ENCODE data around the gene SPRR2D.

The SPRR2D gene

DNA sequence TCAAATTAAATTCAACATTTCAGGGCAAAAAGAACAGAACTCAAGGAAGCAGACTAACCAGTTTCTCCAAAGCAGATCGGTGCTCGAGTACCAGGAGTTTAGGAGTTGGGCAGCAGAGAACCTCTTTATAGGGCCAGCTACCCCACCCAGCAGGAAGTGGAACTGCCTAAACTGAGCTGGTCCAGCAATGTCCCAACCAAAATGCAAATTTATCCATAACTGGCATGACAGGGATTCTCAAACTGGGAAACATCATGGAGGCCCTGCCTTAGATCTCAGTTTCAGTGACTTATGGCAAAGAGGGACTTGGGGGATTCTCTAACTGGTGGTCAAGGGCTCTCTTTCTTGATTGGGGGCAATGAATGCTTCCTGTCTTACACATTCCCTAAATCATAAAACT lies 30.6 kb upstream of the SPRR2D start, which contains the start of gene SPRR2B:
SPRR2B (minus strand) TSS at position 101 of the 400 bp plus-strand sequence. CDS start 772 bp downstream, outside the sequence.
- TF ChIP-seq FOXP2 (optimal IDR thresholded peaks at IDR 0.05; ENCODE audit: borderline replicate concordance, extremely low read depth, extremely low read length, insufficient read depth) (no peak), SIN3A (IDR thresholded peaks at IDR 0.05; ENCODE audit: borderline replicate concordance, insufficient read depth, low read length) (no peak), TAF1 (IDR thresholded peaks at IDR 0.05; ENCODE audit: borderline replicate concordance, insufficient read depth, low read length) (no peak), POLR2AphosphoS5 (IDR thresholded peaks at IDR 0.05; ENCODE audit: low read depth, low read length) (no peak)
- TF ChIP-seq, protein P1, sequence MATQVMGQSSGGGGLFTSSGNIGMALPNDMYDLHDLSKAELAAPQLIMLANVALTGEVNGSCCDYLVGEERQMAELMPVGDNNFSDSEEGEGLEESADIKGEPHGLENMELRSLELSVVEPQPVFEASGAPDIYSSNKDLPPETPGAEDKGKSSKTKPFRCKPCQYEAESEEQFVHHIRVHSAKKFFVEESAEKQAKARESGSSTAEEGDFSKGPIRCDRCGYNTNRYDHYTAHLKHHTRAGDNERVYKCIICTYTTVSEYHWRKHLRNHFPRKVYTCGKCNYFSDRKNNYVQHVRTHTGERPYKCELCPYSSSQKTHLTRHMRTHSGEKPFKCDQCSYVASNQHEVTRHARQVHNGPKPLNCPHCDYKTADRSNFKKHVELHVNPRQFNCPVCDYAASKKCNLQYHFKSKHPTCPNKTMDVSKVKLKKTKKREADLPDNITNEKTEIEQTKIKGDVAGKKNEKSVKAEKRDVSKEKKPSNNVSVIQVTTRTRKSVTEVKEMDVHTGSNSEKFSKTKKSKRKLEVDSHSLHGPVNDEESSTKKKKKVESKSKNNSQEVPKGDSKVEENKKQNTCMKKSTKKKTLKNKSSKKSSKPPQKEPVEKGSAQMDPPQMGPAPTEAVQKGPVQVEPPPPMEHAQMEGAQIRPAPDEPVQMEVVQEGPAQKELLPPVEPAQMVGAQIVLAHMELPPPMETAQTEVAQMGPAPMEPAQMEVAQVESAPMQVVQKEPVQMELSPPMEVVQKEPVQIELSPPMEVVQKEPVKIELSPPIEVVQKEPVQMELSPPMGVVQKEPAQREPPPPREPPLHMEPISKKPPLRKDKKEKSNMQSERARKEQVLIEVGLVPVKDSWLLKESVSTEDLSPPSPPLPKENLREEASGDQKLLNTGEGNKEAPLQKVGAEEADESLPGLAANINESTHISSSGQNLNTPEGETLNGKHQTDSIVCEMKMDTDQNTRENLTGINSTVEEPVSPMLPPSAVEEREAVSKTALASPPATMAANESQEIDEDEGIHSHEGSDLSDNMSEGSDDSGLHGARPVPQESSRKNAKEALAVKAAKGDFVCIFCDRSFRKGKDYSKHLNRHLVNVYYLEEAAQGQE (IDR thresholded peaks at IDR 0.05; ENCODE audit: insufficient read depth in 1 of 2, low read depth in 2 of 2, low read length in 2 of 2): no peak

- TF ChIP-seq POLR2AphosphoS5 (IDR thresholded peaks at IDR 0.05; ENCODE audit: low read depth, low read length): no peak
- TF ChIP-seq, protein P1 (IDR thresholded peaks at IDR 0.05; ENCODE audit: insufficient read depth in 1 of 2, low read depth in 2 of 2, low read length in 2 of 2): no peak
- TF ChIP-seq TAF1 (IDR thresholded peaks at IDR 0.05; ENCODE audit: borderline replicate concordance, insufficient read depth, low read length): no peak
- no peak for TF ChIP-seq FOXP2 (optimal IDR thresholded peaks at IDR 0.05; ENCODE audit: borderline replicate concordance, extremely low read depth, extremely low read length, insufficient read depth)
- no peak for TF ChIP-seq SIN3A (IDR thresholded peaks at IDR 0.05; ENCODE audit: borderline replicate concordance, insufficient read depth, low read length)
These were observed 29.3 kb upstream of the SPRR2D start for GRCh38 chr1:153070243-153070642.

GRCh38 chr1:153058826-153059784 lies 18.2 kb upstream of the SPRR2D start:
- TF ChIP-seq TAF1 (IDR thresholded peaks at IDR 0.05; ENCODE audit: borderline replicate concordance, insufficient read depth, low read length) (no peak), SIN3A (IDR thresholded peaks at IDR 0.05; ENCODE audit: borderline replicate concordance, insufficient read depth, low read length) (no peak), POLR2AphosphoS5 (IDR thresholded peaks at IDR 0.05; ENCODE audit: low read depth, low read length) (no peak), FOXP2 (optimal IDR thresholded peaks at IDR 0.05; ENCODE audit: borderline replicate concordance, extremely low read depth, extremely low read length, insufficient read depth) (no peak)
- TF ChIP-seq, protein P1 (IDR thresholded peaks at IDR 0.05; ENCODE audit: insufficient read depth in 1 of 2, low read depth in 2 of 2, low read length in 2 of 2): no peak

GRCh38 chr1:153058154-153058553 lies 17.2 kb upstream of the SPRR2D start:
- TF ChIP-seq FOXP2 (optimal IDR thresholded peaks at IDR 0.05; ENCODE audit: borderline replicate concordance, extremely low read depth, extremely low read length, insufficient read depth): no peak
- no peak for TF ChIP-seq SIN3A (IDR thresholded peaks at IDR 0.05; ENCODE audit: borderline replicate concordance, insufficient read depth, low read length)
- no peak for TF ChIP-seq POLR2AphosphoS5 (IDR thresholded peaks at IDR 0.05; ENCODE audit: low read depth, low read length)
- TF ChIP-seq, protein P1 (IDR thresholded peaks at IDR 0.05; ENCODE audit: insufficient read depth in 1 of 2, low read depth in 2 of 2, low read length in 2 of 2): no peak
- no peak for TF ChIP-seq TAF1 (IDR thresholded peaks at IDR 0.05; ENCODE audit: borderline replicate concordance, insufficient read depth, low read length)

All from PFSK-1 (cell line).